GM12801 (cell line): Measurements from ENCODE around the gene KRT2.

Experiments used
- TF ChIP-seq, protein P1 (sequence below): IDR thresholded peaks from one replicate; pipeline ENCODE4 v1.5.1; 2011; ENCODE audit warnings: control low read depth; ENCODE audit not compliant: insufficient read length; ENCODE audit errors: extremely low read depth

KRT2 gene

GRCh38 chr12:52689936-52690335 is 37.9 kb upstream of the KRT2 start:
- TF ChIP-seq, protein P1, sequence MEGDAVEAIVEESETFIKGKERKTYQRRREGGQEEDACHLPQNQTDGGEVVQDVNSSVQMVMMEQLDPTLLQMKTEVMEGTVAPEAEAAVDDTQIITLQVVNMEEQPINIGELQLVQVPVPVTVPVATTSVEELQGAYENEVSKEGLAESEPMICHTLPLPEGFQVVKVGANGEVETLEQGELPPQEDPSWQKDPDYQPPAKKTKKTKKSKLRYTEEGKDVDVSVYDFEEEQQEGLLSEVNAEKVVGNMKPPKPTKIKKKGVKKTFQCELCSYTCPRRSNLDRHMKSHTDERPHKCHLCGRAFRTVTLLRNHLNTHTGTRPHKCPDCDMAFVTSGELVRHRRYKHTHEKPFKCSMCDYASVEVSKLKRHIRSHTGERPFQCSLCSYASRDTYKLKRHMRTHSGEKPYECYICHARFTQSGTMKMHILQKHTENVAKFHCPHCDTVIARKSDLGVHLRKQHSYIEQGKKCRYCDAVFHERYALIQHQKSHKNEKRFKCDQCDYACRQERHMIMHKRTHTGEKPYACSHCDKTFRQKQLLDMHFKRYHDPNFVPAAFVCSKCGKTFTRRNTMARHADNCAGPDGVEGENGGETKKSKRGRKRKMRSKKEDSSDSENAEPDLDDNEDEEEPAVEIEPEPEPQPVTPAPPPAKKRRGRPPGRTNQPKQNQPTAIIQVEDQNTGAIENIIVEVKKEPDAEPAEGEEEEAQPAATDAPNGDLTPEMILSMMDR = no peak

DNA sequence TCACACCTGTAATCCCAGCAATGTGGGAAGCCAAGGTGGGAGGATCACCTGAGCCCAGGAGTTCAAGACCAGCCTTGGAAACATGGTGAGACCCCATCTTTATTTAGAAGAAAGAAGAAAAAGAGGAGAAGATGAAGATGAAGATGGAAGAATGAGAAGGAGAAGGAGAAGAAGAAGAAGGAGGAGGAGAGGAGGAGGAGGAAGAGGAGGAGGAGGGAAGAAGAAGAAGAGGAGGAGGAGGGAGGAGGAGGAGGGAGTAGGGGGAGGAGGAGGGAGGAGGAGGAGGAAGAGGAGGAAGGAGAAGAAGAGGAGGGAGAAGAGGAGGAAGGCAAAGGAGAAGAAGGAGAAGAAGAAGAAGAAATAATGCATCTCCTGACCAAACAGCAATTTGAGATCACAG is 37.2 kb upstream of the KRT2 start:
- TF ChIP-seq, protein P1 = no peak

DNA sequence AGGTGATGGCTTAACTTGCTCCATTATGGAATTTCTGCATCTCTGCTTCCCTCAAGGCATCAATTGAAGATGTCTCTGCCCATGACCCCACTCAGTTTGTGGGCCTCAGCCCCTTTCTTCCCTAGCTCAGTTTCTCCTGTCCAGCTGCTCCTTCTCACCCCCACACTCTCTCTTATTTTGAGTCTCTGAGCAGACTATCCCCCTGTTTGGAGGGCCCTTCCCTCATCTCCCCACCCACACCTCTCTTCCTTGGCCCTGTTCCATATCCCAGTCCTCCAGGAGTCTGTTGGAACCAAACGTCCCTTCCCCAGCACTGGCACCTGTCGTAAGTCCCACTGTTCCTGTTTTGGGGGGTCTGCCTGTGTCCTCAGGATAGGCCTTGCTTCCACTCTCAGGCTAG is 36.5 kb upstream of the KRT2 start:
- TF ChIP-seq, protein P1 = no peak

DNA sequence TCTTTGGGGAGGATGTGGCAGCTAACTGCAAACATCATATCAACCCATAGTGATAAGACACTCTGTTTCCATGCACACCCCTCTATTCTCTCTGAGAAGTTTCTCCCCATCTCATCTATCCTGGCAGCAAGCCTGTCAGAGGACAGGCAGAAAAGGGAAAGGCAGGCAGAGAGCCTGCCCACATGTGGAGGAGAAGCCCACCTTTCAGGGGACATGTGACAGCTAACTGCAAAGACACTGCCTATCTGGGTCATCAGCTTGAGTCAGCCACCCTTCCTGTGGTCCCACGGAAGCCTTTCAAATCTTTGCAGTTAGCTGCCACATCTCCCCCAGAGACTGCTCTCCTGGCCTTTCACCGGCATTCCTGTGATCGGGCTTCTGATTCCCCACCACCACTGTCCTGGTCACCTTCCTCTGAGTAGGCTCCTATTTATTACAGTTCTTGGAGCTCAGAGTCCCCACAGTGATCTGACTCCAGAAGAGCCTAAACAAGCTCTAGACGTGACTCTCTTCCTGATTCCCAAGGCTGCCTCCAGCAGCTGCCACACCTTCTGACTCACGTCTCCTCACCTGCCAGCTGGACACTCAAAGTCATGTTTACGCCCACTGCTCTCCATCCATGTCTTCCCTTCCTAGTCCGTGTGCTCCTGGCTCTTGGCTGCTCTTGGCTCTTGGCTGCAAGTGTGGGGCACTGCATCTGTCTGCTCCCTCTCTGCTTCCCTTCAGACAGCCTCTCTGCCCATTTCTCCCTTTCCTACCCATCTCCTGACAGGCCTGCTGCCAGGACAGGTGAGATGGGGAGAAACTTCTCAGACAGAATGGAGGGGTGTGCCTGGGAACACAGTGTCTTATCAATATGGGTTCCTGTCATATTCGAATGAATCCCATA is 35.7 kb upstream of the KRT2 start:
- TF ChIP-seq, protein P1 = no peak

DNA sequence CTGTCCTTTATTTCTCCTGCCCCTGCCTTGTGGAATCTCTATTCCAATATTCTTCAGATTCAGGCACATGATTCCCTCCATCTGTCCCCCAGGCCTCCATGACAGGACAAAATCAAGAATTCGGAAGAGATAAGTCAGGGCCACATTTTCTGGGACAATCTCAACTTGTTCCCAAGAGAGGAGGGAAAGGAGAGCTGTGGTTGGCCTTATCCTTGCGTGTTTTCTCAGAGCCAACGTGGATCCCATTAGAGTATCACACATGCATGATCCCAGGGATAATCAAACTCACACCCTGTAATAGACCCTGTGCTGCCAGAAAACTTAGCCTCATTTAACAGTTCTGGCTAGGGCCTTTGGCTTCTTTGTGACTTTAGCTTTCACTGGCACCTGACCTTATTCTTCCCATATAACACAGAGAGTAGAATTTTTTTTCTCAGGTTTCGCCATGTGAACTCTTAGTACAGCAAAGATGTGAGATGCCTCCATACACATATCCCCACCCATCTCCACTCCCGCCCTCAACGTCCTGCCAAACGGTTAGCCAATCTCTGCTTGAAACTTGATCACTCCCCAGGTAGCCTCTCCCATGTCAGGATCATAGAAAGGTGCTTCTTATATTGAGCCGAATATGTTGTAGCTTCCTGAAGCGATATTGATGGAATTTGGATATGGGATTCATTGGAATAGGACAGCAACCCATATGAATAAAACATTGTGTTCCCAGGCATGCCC is 34.9 kb upstream of the KRT2 start:
- TF ChIP-seq, protein P1 = no peak

- TF ChIP-seq, protein P1 = no peak
Measured at GRCh38 chr12:52686063-52686462, 34.1 kb upstream of the KRT2 start.

GRCh38 chr12:52685406-52685890 is 33.4 kb upstream of the KRT2 start:
- TF ChIP-seq, protein P1 = no peak
